ENCODE results near the gene TBATA.

TBATA gene, protein sequence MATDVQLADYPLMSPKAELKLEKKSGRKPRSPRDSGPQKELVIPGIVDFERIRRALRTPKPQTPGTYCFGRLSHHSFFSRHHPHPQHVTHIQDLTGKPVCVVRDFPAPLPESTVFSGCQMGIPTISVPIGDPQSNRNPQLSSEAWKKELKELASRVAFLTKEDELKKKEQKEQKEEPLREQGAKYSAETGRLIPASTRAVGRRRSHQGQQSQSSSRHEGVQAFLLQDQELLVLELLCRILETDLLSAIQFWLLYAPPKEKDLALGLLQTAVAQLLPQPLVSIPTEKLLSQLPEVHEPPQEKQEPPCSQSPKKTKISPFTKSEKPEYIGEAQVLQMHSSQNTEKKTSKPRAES

DNA sequence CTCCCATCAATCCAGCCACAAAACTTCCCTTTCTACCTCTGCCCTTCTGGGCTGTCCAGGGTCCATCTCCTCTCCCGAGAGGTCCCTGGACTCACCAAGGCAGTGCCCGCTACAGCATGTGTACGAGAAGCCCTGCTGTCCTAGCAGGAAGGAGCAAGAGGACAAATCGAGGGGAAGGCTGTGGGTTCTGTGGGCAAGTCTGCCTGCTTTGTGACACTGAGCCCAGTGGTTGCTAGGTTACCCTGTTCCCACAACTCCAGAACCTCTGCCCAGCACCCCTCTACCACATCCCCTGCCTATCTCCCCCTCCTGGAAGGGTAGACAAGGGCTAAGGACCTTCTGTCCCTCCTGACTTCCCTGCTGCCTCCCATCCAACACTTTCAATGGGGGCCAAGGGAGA, at the start of gene TBATA:
Gene TBATA, minus strand, starts transcription at position 188 of the 400 bp plus-strand sequence. CDS start 1,998 bp downstream, outside the sequence.
- H3K4me3 Mint-ChIP-seq = no peak within 1 kb of the TSS
- no peak within 1 kb of the TSS for H3K27ac Mint-ChIP-seq
- H3K4me1 Mint-ChIP-seq (ENCODE audit: low read depth) = peaks cover 14% of the 10 kb centered on the region
- H3K27me3 Mint-ChIP-seq = peaks cover 3% of the 10 kb centered on the region
- no peak for DNase-seq
- no peaks in the 10 kb centered on the region for H3K9me3 Mint-ChIP-seq
- H3K36me3 Mint-ChIP-seq (ENCODE audit: low read depth) = no peaks in the 10 kb centered on the region

DNA sequence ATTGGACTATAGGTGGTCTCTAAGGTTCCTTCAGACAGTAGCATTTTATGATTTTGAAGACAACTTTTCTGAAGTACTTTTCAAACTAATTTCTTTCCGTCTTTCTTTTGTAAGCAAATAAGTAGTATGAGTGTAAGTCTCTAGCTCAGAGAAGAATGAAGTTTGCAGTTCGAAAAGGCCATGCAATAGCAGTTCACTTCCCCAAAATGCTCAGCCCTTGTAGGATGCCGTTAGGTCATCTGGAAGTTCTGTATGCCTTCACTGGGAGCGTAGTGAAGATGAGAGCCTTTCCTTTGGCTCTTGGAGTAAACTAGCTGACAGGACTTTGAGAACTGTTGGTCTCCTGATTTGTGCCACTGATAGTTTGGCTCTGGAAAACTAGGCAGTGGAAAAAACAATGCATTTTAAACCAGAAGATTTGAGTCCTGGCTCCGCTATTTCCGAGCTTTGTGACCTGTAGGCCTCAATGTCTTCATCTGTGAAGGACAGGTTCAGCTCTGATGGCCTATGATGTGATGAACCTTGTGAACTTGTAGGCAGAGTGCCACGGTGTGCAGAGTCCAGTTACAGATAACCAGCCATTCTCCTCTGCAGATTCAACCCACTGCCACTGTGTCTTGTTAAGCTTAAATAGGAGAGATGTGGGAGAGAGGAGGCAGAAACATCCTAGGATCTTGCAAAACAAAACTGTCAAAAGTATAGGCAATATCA, 49.4 kb upstream of the TBATA start:
- Mint-ChIP-seq H3K27me3 (no peaks in the 10 kb centered on the region), H3K4me3 (peak overlapping the region; percentile 67), H3K4me1 (ENCODE audit: low read depth) (peaks cover 86% of the 10 kb centered on the region), H3K27ac (peak overlapping the region; percentile 95), H3K9me3 (peaks cover 2% of the 10 kb centered on the region), H3K36me3 (ENCODE audit: low read depth) (peaks cover 82% of the 10 kb centered on the region)
- DNase-seq = no peak

DNA sequence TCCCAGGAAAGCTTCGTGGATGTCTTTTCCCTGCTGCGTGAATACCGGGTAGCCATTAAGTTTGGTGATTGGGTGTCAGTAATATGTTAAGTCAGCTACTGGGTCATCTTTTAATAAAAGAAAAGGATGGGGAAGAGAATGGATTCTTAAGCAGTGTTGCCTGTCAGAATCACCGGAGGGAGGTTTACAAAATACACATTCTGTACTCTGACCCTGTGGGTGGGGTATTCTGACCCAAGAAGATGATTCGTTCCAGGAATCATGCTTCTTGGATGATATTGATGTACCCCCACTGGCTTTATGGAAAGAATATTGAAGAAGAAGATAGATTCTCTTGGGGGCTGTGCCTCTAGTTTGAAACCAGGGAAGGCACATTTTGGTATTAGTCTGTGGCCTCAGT, 48.8 kb upstream of the TBATA start:
- DNase-seq = no peak
- Mint-ChIP-seq H3K36me3 (ENCODE audit: low read depth) (peaks cover 82% of the 10 kb centered on the region), H3K27me3 (no peaks in the 10 kb centered on the region), H3K4me3 (peak overlapping the region; percentile 67), H3K4me1 (ENCODE audit: low read depth) (peaks cover 88% of the 10 kb centered on the region), H3K9me3 (peaks cover 2% of the 10 kb centered on the region), H3K27ac (peak overlapping the region; percentile 95)

DNA sequence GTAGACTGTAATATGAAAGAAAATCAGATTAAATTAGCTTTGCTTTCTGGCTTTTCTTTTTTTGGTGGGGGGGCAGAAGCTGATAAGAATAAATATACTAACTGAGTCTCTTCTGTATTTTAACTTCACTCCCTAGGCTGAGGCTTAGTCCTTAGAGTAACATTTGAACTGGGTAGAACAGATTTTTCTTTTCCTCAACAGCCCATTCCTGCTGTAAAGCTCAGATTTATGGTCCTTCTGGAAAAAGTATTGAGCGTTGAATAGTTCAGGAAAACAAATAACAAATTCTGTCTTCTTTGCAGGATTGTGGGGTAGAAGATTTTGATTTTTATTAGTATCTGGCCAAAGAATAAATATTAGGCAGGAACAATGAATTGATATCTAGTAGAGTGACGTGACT, 48.4 kb upstream of the TBATA start:
- H3K4me3 Mint-ChIP-seq = peak overlapping the region; percentile 67
- H3K9me3 Mint-ChIP-seq = peaks cover 2% of the 10 kb centered on the region
- DNase-seq = no peak
- peak overlapping the region; percentile 95 for H3K27ac Mint-ChIP-seq
- peaks cover 88% of the 10 kb centered on the region for H3K4me1 Mint-ChIP-seq (ENCODE audit: low read depth)
- H3K36me3 Mint-ChIP-seq (ENCODE audit: low read depth) = peaks cover 82% of the 10 kb centered on the region
- no peaks in the 10 kb centered on the region for H3K27me3 Mint-ChIP-seq

DNA sequence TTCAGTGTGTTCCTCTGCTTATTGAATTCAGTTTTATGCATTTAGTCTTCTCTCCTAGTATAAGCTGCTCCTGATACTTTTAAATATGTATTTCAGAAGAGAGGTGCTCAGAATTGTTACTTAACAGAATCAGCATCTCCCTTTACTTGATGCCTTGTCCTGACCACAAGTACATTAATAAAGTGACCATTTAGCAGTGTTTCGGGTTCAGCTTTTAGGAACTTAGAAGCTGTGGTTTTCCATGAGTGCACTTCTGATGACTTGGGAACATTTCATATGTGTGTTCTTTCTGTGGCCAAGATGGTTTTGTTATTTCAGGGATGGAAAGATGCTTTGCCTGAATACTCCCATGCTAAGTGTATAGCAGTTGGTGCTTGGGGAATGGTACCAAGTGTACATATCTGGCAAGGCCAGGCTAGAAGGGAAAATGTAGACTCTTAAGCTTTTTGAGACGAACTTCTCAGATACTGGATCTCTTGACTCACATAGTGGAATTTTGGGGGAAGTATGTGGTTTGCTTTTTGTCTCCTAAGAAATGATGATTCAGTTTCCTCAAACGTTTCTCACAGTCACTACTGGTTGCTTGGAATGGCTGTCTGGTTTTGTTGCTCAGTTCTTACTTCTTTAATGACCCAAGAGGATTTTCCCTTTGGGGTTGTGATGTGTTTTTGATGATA, 47.8 kb upstream of the TBATA start:
- Mint-ChIP-seq H3K27me3 (no peaks in the 10 kb centered on the region), H3K9me3 (peaks cover 2% of the 10 kb centered on the region), H3K4me1 (ENCODE audit: low read depth) (peaks cover 86% of the 10 kb centered on the region), H3K4me3 (peak overlapping the region; percentile 67), H3K36me3 (ENCODE audit: low read depth) (peaks cover 79% of the 10 kb centered on the region), H3K27ac (peak overlapping the region; percentile 95)
- no peak for DNase-seq

DNA sequence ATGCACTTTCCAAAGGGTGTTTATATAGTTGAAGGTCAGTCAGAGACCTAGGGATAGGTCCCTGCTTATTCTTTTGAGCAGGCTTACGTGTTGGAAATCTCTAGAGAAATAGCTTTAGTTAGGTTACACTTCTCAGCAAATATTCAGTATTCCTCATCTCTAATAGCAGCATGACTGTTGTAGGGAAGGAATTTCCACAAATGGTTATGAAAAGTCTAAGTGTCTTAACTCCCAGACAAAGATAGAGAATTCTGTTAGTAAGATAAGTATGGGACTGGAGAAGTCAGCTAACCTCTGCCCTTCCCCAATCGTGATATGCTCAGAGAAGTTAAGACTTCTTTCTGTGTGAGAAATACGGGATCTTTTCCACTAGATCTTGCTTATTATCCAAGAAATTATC, 47.0 kb upstream of the TBATA start:
- H3K27ac Mint-ChIP-seq = peak overlapping the region; percentile 95
- H3K27me3 Mint-ChIP-seq = no peaks in the 10 kb centered on the region

DNA sequence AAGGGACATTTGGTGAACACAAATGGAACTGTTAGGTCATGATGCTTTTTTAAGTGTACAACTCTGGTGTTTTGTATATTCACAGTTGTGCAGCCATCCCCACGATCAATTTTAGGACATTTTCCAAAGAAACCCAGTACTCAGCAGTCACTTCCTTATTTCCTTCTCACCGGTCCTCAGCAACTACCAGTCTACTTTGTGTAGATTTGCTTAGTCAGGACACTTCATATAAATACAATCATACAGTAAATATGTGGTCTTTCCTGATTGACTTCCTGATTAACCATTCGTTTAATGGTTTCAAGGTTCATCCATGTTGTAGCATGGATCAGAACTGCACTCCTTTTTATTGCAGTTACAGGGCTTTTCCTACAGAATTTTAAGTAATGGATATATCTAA, 45.0 kb upstream of the TBATA start:
- Mint-ChIP-seq H3K27me3 (no peaks in the 10 kb centered on the region), H3K4me1 (ENCODE audit: low read depth) (peaks cover 86% of the 10 kb centered on the region), H3K9me3 (no peaks in the 10 kb centered on the region), H3K27ac (peak overlapping the region; percentile 15), H3K4me3 (no peak overlapping the region), H3K36me3 (ENCODE audit: low read depth) (peaks cover 82% of the 10 kb centered on the region)
- DNase-seq = no peak

More for the DNA sequence above, 47.0 kb upstream of the TBATA start:
- Mint-ChIP-seq H3K4me1 (ENCODE audit: low read depth) (peaks cover 86% of the 10 kb centered on the region), H3K9me3 (peaks cover under 1% of the 10 kb centered on the region), H3K4me3 (no peak overlapping the region), H3K36me3 (ENCODE audit: low read depth) (peaks cover 79% of the 10 kb centered on the region)
- DNase-seq = no peak

DNA sequence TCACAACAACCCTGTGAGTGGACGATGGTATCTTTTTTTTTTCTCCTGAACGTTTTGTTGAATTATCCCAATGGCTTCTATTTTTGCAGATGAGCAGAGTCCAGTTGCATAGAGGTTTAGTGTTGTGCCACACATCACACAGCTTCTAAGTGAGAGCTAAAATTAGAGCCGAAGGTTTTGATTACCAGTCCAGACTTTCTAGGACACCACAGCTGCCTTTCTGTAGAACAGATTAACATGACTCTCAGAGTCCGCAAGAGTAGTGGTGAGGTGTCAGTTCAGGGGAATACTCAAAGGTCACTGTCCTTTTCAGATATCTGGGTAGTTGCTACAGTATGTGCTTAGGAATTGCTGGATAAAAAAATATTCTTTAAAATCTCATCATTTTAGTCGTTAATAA, 44.4 kb upstream of the TBATA start:
- peaks cover 81% of the 10 kb centered on the region for H3K36me3 Mint-ChIP-seq (ENCODE audit: low read depth)
- H3K9me3 Mint-ChIP-seq = no peaks in the 10 kb centered on the region
- no peak for DNase-seq
- H3K27ac Mint-ChIP-seq = no peak overlapping the region
- no peaks in the 10 kb centered on the region for H3K27me3 Mint-ChIP-seq
- peaks cover 83% of the 10 kb centered on the region for H3K4me1 Mint-ChIP-seq (ENCODE audit: low read depth)
- H3K4me3 Mint-ChIP-seq = no peak overlapping the region

DNA sequence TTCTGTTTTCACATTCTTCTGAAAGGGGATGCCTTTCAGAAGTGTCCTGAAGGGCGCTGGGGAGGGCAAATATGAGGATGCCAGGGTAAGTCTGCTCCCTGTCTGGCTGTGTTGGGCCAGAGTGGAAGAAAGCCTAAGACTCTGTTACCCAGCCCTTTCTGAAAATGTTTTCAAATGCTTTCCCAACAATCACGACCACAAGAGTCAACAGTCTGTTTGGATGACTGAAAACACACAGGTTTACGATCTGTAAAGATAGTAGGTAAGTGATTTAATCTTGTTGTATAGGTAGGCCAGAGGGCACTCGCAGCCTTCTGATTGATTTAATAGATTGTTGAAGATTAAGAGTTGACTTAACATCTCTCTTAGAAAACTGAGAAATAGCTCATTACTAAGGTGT, 43.7 kb upstream of the TBATA start:
- Mint-ChIP-seq H3K36me3 (ENCODE audit: low read depth) (peaks cover 81% of the 10 kb centered on the region), H3K27ac (no peak overlapping the region), H3K9me3 (no peaks in the 10 kb centered on the region), H3K4me3 (no peak overlapping the region), H3K27me3 (no peaks in the 10 kb centered on the region), H3K4me1 (ENCODE audit: low read depth) (peaks cover 80% of the 10 kb centered on the region)
- no peak for DNase-seq

DNA sequence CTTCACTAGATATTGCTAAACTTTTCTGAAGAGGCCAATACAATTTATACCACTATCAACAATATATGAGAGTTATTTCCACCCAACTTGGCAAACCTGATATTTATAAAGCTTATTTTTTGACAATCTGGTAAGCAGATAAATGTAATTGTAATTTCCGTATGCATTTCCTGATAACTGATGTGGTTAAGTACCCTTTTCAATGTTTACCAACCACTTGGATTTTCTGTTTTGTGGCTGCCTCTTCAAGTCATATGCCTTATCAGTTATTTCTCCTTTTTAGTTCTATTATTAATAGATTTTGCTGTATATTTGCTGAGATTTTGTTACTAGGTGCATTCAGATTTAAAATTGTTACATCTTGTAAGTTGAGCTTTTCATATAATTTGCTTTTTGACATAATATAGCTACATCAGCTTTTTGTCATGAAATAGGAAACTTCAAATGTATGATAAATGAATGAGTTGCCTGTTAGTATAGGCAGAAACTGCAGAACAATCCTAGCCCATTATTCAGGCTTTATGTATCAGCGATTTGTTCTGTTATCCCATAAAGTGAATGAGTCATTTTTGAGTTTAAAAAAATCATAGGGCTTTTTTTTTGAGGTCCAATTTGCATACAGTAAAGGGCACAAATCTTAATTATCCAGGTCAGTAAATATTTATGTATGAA, 42.0 kb upstream of the TBATA start:
- no peak for DNase-seq
- no peaks in the 10 kb centered on the region for H3K9me3 Mint-ChIP-seq
- peaks cover 78% of the 10 kb centered on the region for H3K36me3 Mint-ChIP-seq (ENCODE audit: low read depth)
- H3K4me3 Mint-ChIP-seq = no peak overlapping the region
- peaks cover 68% of the 10 kb centered on the region for H3K4me1 Mint-ChIP-seq (ENCODE audit: low read depth)
- H3K27me3 Mint-ChIP-seq = no peaks in the 10 kb centered on the region
- H3K27ac Mint-ChIP-seq = peak overlapping the region; percentile 66

DNA sequence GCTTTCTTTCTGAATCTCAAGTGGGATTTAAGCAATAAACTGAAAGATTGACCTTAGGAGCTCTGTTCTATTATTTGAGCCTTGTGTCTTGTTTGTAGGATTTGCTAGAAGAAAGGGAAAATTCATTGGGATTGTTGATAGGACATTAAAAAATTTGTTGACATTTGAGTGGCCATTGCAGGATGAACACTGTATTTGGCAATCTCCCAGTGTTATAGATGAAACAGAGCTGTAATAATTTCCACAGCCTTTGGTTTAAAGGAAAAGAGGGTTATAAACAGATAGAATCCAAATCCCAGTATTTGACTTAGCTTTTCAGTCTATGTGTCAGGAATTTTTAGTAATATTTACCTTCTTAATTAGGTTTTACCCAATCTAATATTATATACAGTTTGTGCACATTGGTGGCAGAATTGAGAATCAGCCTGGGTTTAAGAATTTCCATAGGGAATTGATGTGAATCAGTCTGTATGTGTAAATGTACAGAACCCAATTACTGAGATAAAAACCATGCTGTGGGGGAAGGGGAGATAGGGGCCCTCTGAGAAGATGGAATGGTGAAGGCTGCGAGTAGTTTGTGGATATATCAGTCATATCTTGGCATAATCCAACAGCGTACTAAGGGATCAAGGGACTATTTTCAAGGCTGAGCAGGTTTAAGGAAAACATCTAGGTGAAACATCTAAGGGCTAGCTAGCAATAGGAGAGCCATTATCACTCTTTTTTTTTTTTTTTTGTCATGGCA, 37.1 kb upstream of the TBATA start:
- Mint-ChIP-seq H3K27me3 (no peaks in the 10 kb centered on the region), H3K27ac (peak overlapping the region; percentile 96), H3K4me3 (peak overlapping the region; percentile 55), H3K4me1 (ENCODE audit: low read depth) (peaks cover 71% of the 10 kb centered on the region), H3K9me3 (no peaks in the 10 kb centered on the region), H3K36me3 (ENCODE audit: low read depth) (peaks cover 84% of the 10 kb centered on the region)
- no peak for DNase-seq

DNA sequence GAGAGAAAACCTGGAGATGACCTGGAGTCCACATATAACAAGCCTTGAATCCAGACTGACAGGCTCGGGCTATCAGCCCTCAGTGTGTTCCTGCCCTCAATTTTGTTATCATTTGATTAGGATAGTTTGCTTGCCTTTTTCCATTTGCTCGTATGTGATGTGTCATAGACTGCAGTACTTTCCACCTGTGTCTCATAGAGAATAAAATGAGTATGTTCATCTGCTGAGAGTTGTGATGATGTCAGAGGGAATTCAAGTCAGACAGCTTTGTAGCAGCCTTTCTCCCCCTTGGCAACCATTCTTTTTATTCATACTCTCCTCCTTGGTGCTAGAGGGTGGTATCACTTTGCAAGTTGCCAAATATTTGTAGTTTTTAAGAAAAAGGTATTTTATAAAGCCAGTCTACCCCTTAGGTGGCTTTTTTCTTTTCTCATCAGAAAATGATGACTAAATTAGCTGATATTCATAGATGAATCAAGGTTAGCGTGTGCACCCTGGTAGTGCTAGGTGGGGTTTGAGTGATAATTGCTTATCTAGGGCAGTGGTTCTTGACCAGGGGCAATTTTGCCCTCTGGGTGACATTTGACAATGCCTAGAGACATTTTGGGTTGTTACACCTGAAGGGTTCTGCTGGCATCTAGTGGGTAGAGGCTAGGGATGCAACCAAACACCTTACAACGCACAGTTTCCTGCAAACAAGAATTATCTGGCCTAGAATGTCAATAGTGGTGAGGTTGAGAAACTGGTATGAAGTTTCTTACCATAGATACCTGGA, 36.0 kb upstream of the TBATA start:
- Mint-ChIP-seq H3K9me3 (no peaks in the 10 kb centered on the region), H3K27ac (peak overlapping the region; percentile 96), H3K27me3 (no peaks in the 10 kb centered on the region), H3K4me1 (ENCODE audit: low read depth) (peaks cover 69% of the 10 kb centered on the region), H3K36me3 (ENCODE audit: low read depth) (peaks cover 81% of the 10 kb centered on the region), H3K4me3 (peak overlapping the region; percentile 55)
- no peak for DNase-seq

DNA sequence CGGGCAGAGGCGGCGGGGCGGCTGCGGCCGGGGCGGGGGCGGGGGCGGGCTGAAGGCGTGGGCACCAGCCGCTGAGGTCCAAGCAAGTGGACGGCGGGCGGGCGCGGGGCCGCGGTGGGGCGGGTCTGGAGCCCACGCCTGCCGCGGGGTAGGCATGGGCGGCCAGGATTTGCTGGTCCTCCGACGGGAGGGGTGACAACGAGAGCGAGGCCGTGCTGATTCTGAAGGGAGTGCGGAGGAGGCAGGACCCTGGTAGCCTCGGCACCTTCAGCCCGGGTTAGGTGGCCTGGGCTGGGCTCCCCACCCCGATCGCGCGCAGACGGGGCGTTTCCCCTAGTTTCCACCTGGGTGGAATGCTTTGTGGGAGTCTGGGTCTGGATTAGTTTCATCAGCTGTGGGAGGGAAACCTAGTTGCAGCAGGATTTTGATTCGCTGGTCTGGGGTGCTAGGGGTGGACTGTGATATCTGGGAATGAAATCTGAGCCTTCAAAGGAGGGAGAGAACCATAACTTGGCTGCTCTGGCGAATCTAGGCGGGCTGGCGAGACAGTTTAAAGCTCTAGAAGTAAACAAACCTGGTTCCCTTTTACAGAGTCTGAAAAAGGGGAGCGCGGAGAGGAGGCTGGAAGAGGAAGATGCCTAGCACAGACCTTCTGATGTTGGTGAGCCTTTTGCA, 31.2 kb upstream of the TBATA start:
- Mint-ChIP-seq H3K27me3 (no peaks in the 10 kb centered on the region), H3K9me3 (no peaks in the 10 kb centered on the region), H3K36me3 (ENCODE audit: low read depth) (peaks cover 46% of the 10 kb centered on the region), H3K4me1 (ENCODE audit: low read depth) (peaks cover 60% of the 10 kb centered on the region), H3K27ac (peak overlapping the region; percentile 93), H3K4me3 (peak overlapping the region; percentile 91)
- peak; percentile 64 for DNase-seq
